ENCODE results near the gene NET1.

- no peak for TF ChIP-seq CTCF (IDR thresholded peaks at IDR 0.05)
- TF ChIP-seq POLR2A (IDR thresholded peaks at IDR 0.05), result no peak
These were observed 7.9 kb upstream of the NET1 start, which contains the start of gene TUBAL3 for GRCh38 chr10:5404208-5405041.
